ENCODE results near the gene EYA2.

- TF ChIP-seq, protein P1, sequence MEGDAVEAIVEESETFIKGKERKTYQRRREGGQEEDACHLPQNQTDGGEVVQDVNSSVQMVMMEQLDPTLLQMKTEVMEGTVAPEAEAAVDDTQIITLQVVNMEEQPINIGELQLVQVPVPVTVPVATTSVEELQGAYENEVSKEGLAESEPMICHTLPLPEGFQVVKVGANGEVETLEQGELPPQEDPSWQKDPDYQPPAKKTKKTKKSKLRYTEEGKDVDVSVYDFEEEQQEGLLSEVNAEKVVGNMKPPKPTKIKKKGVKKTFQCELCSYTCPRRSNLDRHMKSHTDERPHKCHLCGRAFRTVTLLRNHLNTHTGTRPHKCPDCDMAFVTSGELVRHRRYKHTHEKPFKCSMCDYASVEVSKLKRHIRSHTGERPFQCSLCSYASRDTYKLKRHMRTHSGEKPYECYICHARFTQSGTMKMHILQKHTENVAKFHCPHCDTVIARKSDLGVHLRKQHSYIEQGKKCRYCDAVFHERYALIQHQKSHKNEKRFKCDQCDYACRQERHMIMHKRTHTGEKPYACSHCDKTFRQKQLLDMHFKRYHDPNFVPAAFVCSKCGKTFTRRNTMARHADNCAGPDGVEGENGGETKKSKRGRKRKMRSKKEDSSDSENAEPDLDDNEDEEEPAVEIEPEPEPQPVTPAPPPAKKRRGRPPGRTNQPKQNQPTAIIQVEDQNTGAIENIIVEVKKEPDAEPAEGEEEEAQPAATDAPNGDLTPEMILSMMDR (IDR thresholded peaks at IDR 0.05), result no peak
- TF ChIP-seq POLR2A (IDR thresholded peaks at IDR 0.05), result no peak
Observed at GRCh38 chr20:47079047-47079446, 184.4 kb downstream of the EYA2 start.
